ENCODE data around the gene IL2RG.

IL2RG gene

DNA sequence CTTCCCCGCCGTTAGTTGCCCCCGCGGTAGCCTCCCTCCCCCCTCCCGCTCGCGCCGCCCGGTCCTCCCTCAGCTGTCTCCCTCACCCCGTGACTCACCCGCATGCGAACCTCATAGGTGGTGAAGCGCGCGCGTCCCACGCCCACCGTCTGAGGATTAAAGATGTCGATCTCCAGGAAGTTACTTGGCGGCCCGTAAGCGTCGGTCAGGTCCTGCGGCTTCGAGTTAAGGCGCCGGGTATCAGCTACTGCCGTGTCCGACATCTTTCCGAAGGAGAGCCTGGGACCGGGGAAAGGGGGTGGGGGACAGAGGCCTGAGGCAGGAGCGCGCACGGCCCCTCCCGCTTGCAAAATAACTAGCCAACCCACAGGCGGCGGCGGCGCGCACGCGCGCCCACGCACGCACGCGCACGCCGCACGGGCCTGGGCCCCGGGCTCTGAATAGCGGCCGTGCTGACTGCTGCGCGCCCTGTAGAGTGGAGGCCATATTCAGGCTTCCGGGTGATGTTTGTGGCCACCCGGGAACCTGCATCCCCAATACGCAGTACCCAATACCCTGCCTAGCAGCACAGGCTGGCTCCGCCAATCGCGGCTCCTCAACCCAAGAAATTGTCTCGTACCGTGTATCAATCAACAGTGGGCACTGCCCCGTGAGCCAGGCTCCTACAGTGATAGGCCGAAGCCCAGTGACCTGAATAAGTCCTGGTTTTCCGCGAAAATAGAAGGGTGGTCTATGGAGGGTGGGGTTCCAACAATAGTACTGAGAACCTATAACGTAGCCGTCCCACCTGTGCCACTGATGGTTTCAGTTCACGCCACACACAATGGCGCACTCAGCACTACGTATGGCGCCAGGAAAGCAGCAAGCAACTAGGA lies 43.1 kb downstream of the IL2RG start, which contains the start of gene SNX12:
SNX12 (minus strand) TSS at position 291 of the 875 bp plus-strand sequence; CDS start at position 263, 28 bp downstream.
- peak; percentile 87 for DNase-seq (ENCODE audit: low spot score)

DNA sequence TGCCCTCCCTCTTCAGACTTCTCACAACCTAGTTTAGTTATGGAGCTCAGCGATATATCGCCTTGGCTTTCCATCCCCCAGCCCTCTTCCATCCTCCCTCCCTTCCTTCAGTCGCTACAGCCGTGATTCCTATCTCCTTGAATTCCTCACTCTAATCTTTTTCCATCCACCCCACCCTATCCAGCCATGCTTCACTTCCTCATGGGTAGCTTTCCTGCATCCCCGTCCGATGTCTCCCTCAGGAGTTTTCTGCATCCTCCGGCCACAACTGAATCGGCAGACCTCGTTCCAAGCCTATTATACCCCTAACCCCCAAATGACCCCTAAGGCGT lies 43.7 kb downstream of the IL2RG start:
- DNase-seq (ENCODE audit: low spot score) = no peak

DNA sequence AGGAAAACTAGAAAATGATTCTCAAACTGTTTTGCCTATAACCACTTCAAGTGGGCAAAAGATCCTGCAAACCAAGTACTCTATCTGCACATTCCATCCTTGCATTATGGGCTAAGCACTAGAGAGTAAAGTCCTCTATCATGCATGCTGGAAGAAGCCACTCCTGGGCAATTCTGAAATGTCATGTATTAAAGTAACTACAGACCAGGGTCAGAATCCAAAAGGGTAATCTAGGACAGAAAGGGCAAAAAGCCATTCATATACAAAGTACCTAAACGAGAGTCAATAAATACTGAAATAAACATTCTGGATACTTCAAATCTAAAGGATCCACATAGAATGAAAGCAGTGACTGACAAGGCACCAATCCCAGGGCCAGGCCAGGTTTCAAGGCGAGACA lies 44.3 kb downstream of the IL2RG start:
- DNase-seq (ENCODE audit: low spot score) = no peak

DNA sequence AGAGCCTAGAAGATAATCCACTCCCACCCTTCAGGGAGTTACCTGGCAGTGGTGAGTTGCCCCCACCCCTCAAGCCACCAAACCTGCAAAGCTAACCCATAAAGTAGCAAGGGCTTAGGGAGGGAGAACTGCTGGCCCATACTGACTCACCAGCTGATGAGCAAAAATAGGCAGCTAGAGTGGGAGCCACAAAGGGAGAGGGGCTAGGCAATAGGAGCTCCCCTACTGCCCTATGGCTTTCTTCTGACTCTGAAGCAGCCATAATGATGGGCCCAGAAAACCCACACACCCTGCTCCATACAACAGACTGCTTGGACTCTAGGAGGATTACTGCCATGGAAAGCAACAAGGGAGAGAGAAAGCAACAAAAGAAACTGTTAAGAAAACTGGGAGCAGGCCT lies 51.2 kb downstream of the IL2RG start:
- no peak for DNase-seq (ENCODE audit: low spot score)

DNA sequence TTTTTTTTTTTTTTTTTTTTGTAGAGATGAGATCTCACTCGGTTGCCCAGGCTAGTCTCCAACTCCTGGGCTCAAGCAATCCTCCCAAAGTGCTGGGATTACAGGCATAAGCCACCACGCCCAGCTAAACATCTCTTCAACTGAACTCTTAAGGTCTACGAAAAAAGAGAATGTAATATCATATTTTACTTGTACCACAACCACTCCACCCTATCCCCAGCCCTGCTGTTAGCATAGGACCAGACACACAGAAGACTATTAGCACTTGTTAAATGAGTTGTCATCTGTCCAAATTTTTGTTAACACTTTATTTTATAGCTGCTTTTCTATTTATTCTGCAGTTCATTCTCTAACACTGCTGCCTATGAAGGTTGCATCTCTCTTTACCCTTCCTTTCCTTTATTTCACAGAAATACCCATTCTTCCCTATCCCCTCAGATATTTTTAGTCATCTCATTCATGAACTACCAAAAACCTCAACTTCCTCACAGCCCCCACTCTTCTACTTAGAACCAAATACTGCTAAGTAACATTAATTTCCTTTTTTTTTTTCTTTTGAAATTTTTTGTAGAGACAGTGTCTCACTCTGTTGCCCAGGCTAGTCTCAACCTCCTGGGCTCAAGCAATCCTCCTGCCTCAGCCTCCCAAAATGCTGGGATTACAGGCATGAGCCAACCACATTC lies 53.4 kb downstream of the IL2RG start:
- DNase-seq (ENCODE audit: low spot score) = no peak
